EL (cell line): ENCODE data around the gene SLC24A1.
"Not testable (repeated sequence)": the region's sequence is repeated elsewhere in the genome, so short reads cannot be mapped to it uniquely, and the experiment has no call there.

Experiments
- DNase-seq: peaks from one replicate; pipeline ENCODE4 v3.0.0-alpha.2; 2016

SLC24A1 gene

GRCh38 chr15:65621638-65622037, at the start of gene SLC24A1:
Gene SLC24A1 (plus strand): TSS chr15:65621938. CDS start chr15:65624081, 2,143 bp downstream.
- DNase-seq, result no peak

- DNase-seq, result no peak
Observed at GRCh38 chr15:65571971-65572370, 49.8 kb upstream of the SLC24A1 start.

GRCh38 chr15:65576664-65577063, 45.1 kb upstream of the SLC24A1 start:
- DNase-seq, result peak; percentile 84

GRCh38 chr15:65577129-65577996, 44.4 kb upstream of the SLC24A1 start:
- DNase-seq, result no peak

GRCh38 chr15:65578904-65579728, 42.6 kb upstream of the SLC24A1 start:
- DNase-seq, result peak; percentile 15

GRCh38 chr15:65579762-65580161, 42.0 kb upstream of the SLC24A1 start:
- peak; percentile 27 for DNase-seq

- peak; percentile 79 for DNase-seq
Observed at GRCh38 chr15:65580287-65580686, 41.5 kb upstream of the SLC24A1 start.

- peak; percentile 36 for DNase-seq
Observed at GRCh38 chr15:65583701-65584100, 38.0 kb upstream of the SLC24A1 start.

- no peak for DNase-seq
Observed at GRCh38 chr15:65584241-65584640, 37.5 kb upstream of the SLC24A1 start.

GRCh38 chr15:65587094-65587493, 34.6 kb upstream of the SLC24A1 start:
- no peak for DNase-seq

GRCh38 chr15:65595960-65596359, 25.8 kb upstream of the SLC24A1 start:
- DNase-seq, result no peak

- DNase-seq, result no peak
Observed at GRCh38 chr15:65598468-65598867, 23.3 kb upstream of the SLC24A1 start.

GRCh38 chr15:65599677-65600076, 22.1 kb upstream of the SLC24A1 start:
- DNase-seq, result no peak

- no peak for DNase-seq
Observed at GRCh38 chr15:65603134-65603533, 18.6 kb upstream of the SLC24A1 start.

- no peak for DNase-seq
Observed at GRCh38 chr15:65603559-65603958, 18.2 kb upstream of the SLC24A1 start.

GRCh38 chr15:65610871-65611718, 10.6 kb upstream of the SLC24A1 start, which contains the start of gene INTS14:
Gene INTS14 (minus strand): TSS chr15:65611131. CDS start chr15:65607380, 3,751 bp downstream.
- peak; percentile 96 for DNase-seq

- DNase-seq, result no peak
Observed at GRCh38 chr15:65611888-65612615, 9.7 kb upstream of the SLC24A1 start.

GRCh38 chr15:65612616-65612946, 9.2 kb upstream of the SLC24A1 start:
- DNase-seq, result no peak

GRCh38 chr15:65612949-65613744, 8.6 kb upstream of the SLC24A1 start:
- no peak for DNase-seq

- not testable (repeated sequence) for DNase-seq
Observed at GRCh38 chr15:65615887-65616286, 5.9 kb upstream of the SLC24A1 start.

- DNase-seq, result no peak
Observed at GRCh38 chr15:65618560-65619109, 3.1 kb upstream of the SLC24A1 start.
